ENCODE measurements around the gene CD247.

CD247 gene

GRCh38 chr1:167554028-167554779 lies 35.9 kb upstream of the CD247 start:
- Histone ChIP-seq H3K36me3 (ENCODE audit: control insufficient read depth, insufficient read depth, low read length) (no peaks in the 10 kb centered on the region), H3K4me1 (ENCODE audit: control insufficient read depth, insufficient read depth, low read length) (peaks cover 9% of the 10 kb centered on the region), H3K27me3 (ENCODE audit: control insufficient read depth, insufficient read depth, low read length, poor library complexity, severe bottlenecking) (no peaks in the 10 kb centered on the region), H3K27ac (ENCODE audit: insufficient read depth, low read depth, low read length, poor library complexity, severe bottlenecking) (peak overlapping the region; percentile 41), H3K4me3 (ENCODE audit: insufficient read depth, low read depth, low read length) (peak overlapping the region; percentile 72), H3K9me3 (ENCODE audit: control insufficient read depth, low read length) (no peaks in the 10 kb centered on the region)
- WGBS, 2 experiments = 12 to 13% methylated on average over 14 of the region's 15 CpGs

- Histone ChIP-seq H3K27me3 (ENCODE audit: control insufficient read depth, insufficient read depth, low read length, poor library complexity, severe bottlenecking) (no peaks in the 10 kb centered on the region), H3K4me3 (ENCODE audit: insufficient read depth, low read depth, low read length) (peak within 1 kb of the TSS; percentile 72), H3K36me3 (ENCODE audit: control insufficient read depth, insufficient read depth, low read length) (no peaks in the 10 kb centered on the region), H3K4me1 (ENCODE audit: control insufficient read depth, insufficient read depth, low read length) (peaks cover 9% of the 10 kb centered on the region), H3K9me3 (ENCODE audit: control insufficient read depth, low read length) (no peaks in the 10 kb centered on the region), H3K27ac (ENCODE audit: insufficient read depth, low read depth, low read length, poor library complexity, severe bottlenecking) (peak within 1 kb of the TSS; percentile 41)
- WGBS, 2 experiments = 1% methylated on average over 90 of the region's 90 CpGs
These were observed 35.1 kb upstream of the CD247 start, which contains the start of gene CREG1 for GRCh38 chr1:167553136-167554027. Gene CREG1, minus strand, starts transcription at chr1:167553762.

GRCh38 chr1:167551362-167551761 lies 33.0 kb upstream of the CD247 start:
- no peaks in the 10 kb centered on the region for H3K9me3 ChIP-seq (ENCODE audit: control insufficient read depth, low read length)
- H3K27ac ChIP-seq (ENCODE audit: insufficient read depth, low read depth, low read length, poor library complexity, severe bottlenecking) = no peak overlapping the region
- H3K36me3 ChIP-seq (ENCODE audit: control insufficient read depth, insufficient read depth, low read length) = no peaks in the 10 kb centered on the region
- peaks cover 9% of the 10 kb centered on the region for H3K4me1 ChIP-seq (ENCODE audit: control insufficient read depth, insufficient read depth, low read length)
- 100% methylated on average over 1 of the region's 1 CpG; no CpG with 5 or more reads in 1 of the 2 experiments for WGBS, 2 experiments
- no peaks in the 10 kb centered on the region for H3K27me3 ChIP-seq (ENCODE audit: control insufficient read depth, insufficient read depth, low read length, poor library complexity, severe bottlenecking)
- no peak overlapping the region for H3K4me3 ChIP-seq (ENCODE audit: insufficient read depth, low read depth, low read length)

- Histone ChIP-seq H3K4me1 (ENCODE audit: control insufficient read depth, insufficient read depth, low read length) (peaks cover 5% of the 10 kb centered on the region), H3K36me3 (ENCODE audit: control insufficient read depth, insufficient read depth, low read length) (no peaks in the 10 kb centered on the region), H3K27ac (ENCODE audit: insufficient read depth, low read depth, low read length, poor library complexity, severe bottlenecking) (no peak overlapping the region), H3K9me3 (ENCODE audit: control insufficient read depth, low read length) (no peaks in the 10 kb centered on the region), H3K4me3 (ENCODE audit: insufficient read depth, low read depth, low read length) (no peak overlapping the region), H3K27me3 (ENCODE audit: control insufficient read depth, insufficient read depth, low read length, poor library complexity, severe bottlenecking) (no peaks in the 10 kb centered on the region)
- 89 to 94% methylated on average over 4 of the region's 5 CpGs for WGBS, 2 experiments
These were observed 30.0 kb upstream of the CD247 start for GRCh38 chr1:167548059-167548932.

- Histone ChIP-seq H3K4me1 (ENCODE audit: control insufficient read depth, insufficient read depth, low read length) (peaks cover under 1% of the 10 kb centered on the region), H3K36me3 (ENCODE audit: control insufficient read depth, insufficient read depth, low read length) (no peaks in the 10 kb centered on the region), H3K4me3 (ENCODE audit: insufficient read depth, low read depth, low read length) (no peak overlapping the region), H3K27ac (ENCODE audit: insufficient read depth, low read depth, low read length, poor library complexity, severe bottlenecking) (no peak overlapping the region), H3K9me3 (ENCODE audit: control insufficient read depth, low read length) (no peaks in the 10 kb centered on the region), H3K27me3 (ENCODE audit: control insufficient read depth, insufficient read depth, low read length, poor library complexity, severe bottlenecking) (no peaks in the 10 kb centered on the region)
- 92 to 98% methylated on average over 1 of the region's 1 CpG for WGBS, 2 experiments
These were observed 28.6 kb upstream of the CD247 start for GRCh38 chr1:167546935-167547334.

- no peak overlapping the region for H3K4me3 ChIP-seq (ENCODE audit: insufficient read depth, low read depth, low read length)
- WGBS, 2 experiments = 66 to 69% methylated on average over 4 of the region's 4 CpGs
These were observed 27.0 kb upstream of the CD247 start for GRCh38 chr1:167545349-167545748.

GRCh38 chr1:167544447-167545093 lies 26.2 kb upstream of the CD247 start:
- no peak overlapping the region for H3K27ac ChIP-seq (ENCODE audit: insufficient read depth, low read depth, low read length, poor library complexity, severe bottlenecking)
- no peak overlapping the region for H3K4me3 ChIP-seq (ENCODE audit: insufficient read depth, low read depth, low read length)
- H3K36me3 ChIP-seq (ENCODE audit: control insufficient read depth, insufficient read depth, low read length) = no peaks in the 10 kb centered on the region
- H3K9me3 ChIP-seq (ENCODE audit: control insufficient read depth, low read length) = no peaks in the 10 kb centered on the region
- no peaks in the 10 kb centered on the region for H3K4me1 ChIP-seq (ENCODE audit: control insufficient read depth, insufficient read depth, low read length)
- WGBS, 2 experiments = 96 to 98% methylated on average over 3 of the region's 3 CpGs
- H3K27me3 ChIP-seq (ENCODE audit: control insufficient read depth, insufficient read depth, low read length, poor library complexity, severe bottlenecking) = no peaks in the 10 kb centered on the region

More at GRCh38 chr1:167545349-167545748, 27.0 kb upstream of the CD247 start:
- Histone ChIP-seq H3K4me1 (ENCODE audit: control insufficient read depth, insufficient read depth, low read length) (no peaks in the 10 kb centered on the region), H3K27ac (ENCODE audit: insufficient read depth, low read depth, low read length, poor library complexity, severe bottlenecking) (no peak overlapping the region), H3K36me3 (ENCODE audit: control insufficient read depth, insufficient read depth, low read length) (no peaks in the 10 kb centered on the region), H3K27me3 (ENCODE audit: control insufficient read depth, insufficient read depth, low read length, poor library complexity, severe bottlenecking) (no peaks in the 10 kb centered on the region), H3K9me3 (ENCODE audit: control insufficient read depth, low read length) (no peaks in the 10 kb centered on the region)

- Histone ChIP-seq H3K36me3 (ENCODE audit: control insufficient read depth, insufficient read depth, low read length) (no peaks in the 10 kb centered on the region), H3K4me1 (ENCODE audit: control insufficient read depth, insufficient read depth, low read length) (no peaks in the 10 kb centered on the region), H3K27ac (ENCODE audit: insufficient read depth, low read depth, low read length, poor library complexity, severe bottlenecking) (no peak overlapping the region), H3K4me3 (ENCODE audit: insufficient read depth, low read depth, low read length) (no peak overlapping the region), H3K27me3 (ENCODE audit: control insufficient read depth, insufficient read depth, low read length, poor library complexity, severe bottlenecking) (no peaks in the 10 kb centered on the region), H3K9me3 (ENCODE audit: control insufficient read depth, low read length) (no peaks in the 10 kb centered on the region)
- 92 to 94% methylated on average over 13 of the region's 13 CpGs for WGBS, 2 experiments
These were observed 25.1 kb upstream of the CD247 start for GRCh38 chr1:167543199-167543990.
